Stimulated activated CD4-positive, alpha-beta T cell treated with anti-CD3 and anti-CD28 coated beads, Interleukin-2, amount 100 ng/mL, for 4 hours (primary cell): ENCODE data around the gene C2CD2L.
"Not testable (repeated sequence)": the region's sequence is repeated elsewhere in the genome, so short reads cannot be mapped to it uniquely, and the experiment has no call there.

Experiments
- DNase-seq: peaks from one replicate; pipeline ENCODE4 v3.0.0-alpha.2; 2020; ENCODE audit warnings: low read depth

C2CD2L gene

GRCh38 chr11:119152043-119152442 lies 44.9 kb downstream of the C2CD2L start:
- DNase-seq, result no peak

- DNase-seq, result no peak
These were observed 45.5 kb downstream of the C2CD2L start for GRCh38 chr11:119152604-119153003.

- no peak for DNase-seq
These were observed 46.1 kb downstream of the C2CD2L start for GRCh38 chr11:119153049-119153818.

GRCh38 chr11:119154178-119154577 lies 47.0 kb downstream of the C2CD2L start:
- DNase-seq, result no peak

GRCh38 chr11:119155733-119156492 lies 48.8 kb downstream of the C2CD2L start:
- DNase-seq, result no peak

GRCh38 chr11:119156496-119156895 lies 49.4 kb downstream of the C2CD2L start:
- DNase-seq, result no peak

- DNase-seq, result no peak
These were observed 49.9 kb downstream of the C2CD2L start for GRCh38 chr11:119157063-119157462.

GRCh38 chr11:119158467-119158866 lies 51.3 kb downstream of the C2CD2L start:
- no peak for DNase-seq

GRCh38 chr11:119160151-119160550 lies 53.0 kb downstream of the C2CD2L start:
- no peak for DNase-seq

GRCh38 chr11:119161871-119162270 lies 54.7 kb downstream of the C2CD2L start:
- no peak for DNase-seq

- DNase-seq, result no peak
These were observed 59.4 kb downstream of the C2CD2L start for GRCh38 chr11:119166368-119167076.

- not testable (repeated sequence) for DNase-seq
These were observed 59.9 kb downstream of the C2CD2L start for GRCh38 chr11:119167077-119167458.

GRCh38 chr11:119167933-119168332 lies 60.8 kb downstream of the C2CD2L start:
- DNase-seq, result no peak
